Measurements from ENCODE around the gene P2RY2.
"Not testable (repeated sequence)": the region's sequence is repeated elsewhere in the genome, so short reads cannot be mapped to it uniquely, and the experiment has no call there.

Gene P2RY2

GRCh38 chr11:73265853-73266645 lies 48.0 kb downstream of the P2RY2 start:
- H3K4me3 ChIP-seq (ENCODE audit: low read depth, low read length) = no peak overlapping the region

GRCh38 chr11:73266646-73267020 lies 48.6 kb downstream of the P2RY2 start:
- no peak overlapping the region for H3K4me3 ChIP-seq (ENCODE audit: low read depth, low read length)

DNA sequence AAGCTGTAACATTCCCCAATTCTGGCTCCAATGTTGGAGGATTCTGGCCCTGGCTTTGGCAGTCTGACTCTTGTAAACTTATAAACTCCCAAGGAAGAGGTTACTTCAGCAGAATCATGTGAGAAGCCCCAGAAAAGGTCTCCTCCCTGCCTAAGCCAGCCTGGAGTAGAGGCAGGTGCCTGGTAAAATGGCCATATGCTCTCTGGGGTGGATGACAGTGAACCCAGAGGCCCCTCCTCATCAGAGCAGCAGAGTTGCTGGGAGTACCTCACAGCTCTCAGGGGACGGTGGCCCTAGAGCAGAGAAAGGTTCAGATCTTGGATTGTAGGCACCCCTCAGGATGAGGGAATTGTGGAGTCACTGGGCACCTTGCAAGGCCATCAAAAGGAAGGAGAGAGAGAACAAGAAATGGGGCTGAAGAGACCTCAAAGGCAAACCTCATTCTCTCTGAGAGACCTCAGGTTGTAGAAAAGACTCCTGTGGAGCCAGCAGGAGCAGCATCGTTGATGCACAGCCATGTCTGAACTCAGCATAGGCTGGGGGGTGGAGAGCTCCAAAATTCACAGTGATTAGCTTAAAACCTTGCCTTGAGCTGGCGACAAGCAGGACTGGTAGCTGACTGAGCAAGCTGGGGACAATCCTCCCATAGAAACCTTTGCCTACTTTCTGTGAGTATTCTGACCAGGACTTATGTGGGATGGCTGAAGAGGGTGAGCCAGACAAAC lies 49.2 kb downstream of the P2RY2 start:
- H3K4me3 ChIP-seq (ENCODE audit: low read depth, low read length) = no peak overlapping the region

DNA sequence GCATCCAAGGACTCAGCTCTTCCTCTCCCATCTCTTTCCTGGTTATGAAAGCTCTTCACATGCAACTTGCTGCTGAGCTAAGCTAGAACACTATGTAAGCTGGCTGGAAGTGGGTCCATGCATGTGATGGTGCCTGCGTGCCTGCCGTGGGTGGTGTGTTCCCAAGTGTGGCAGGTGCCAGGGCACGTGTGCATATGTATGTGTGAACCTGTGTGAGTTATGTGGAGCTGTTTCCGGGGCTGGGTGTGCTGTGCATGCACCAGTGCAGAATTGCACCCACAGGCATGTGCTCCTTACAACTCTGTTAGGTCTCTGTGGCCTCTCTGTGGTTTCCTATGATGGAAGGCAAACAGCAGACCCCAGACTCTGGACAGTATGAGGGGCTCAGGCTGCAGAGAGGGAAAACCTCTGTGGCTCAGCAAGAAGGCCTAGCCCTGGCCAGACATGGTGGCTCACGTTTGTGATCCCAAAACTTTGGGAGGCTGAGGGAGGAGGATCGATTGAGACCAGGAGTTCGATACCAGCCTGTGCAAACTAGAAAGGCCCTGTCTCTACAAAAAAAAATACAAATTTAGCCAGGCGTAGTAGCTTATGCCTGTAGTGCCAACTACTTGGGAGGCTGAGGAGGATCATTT lies 49.9 kb downstream of the P2RY2 start:
- H3K4me3 ChIP-seq (ENCODE audit: low read depth, low read length) = no peak overlapping the region

DNA sequence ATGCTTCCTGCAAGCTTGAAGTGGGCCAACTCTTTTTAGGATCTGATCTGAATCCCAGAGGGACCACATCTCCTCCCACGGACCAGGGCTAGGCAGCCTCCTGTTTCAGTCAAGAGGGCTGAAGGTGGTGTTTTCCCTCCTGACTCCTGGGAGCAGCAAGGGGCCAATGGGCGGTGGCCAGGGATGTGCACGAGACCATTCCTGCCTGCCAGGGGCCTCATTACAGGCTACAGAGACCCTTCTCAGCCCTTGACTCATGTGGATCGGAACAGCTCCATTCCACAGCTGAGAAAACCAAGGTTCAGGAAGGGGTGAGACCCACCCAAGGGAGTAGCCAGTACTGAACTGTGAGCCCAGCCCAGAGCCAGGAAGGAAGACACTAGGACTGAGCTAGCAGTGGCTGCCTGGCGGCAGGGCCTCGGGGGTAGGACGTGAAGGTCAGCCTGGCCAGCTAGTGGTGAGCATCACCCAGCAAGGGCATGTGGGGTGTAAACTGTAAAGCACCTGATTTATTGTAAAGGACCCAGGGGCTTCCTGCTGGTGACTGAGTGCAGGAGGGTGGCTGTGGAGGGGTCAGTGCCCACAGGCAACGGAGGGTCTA lies 50.7 kb downstream of the P2RY2 start:
- H3K4me3 ChIP-seq (ENCODE audit: low read depth, low read length) = no peak overlapping the region

- no peak overlapping the region for H3K4me3 ChIP-seq (ENCODE audit: low read depth, low read length)
Measured at GRCh38 chr11:73269459-73270015, 51.5 kb downstream of the P2RY2 start.

DNA sequence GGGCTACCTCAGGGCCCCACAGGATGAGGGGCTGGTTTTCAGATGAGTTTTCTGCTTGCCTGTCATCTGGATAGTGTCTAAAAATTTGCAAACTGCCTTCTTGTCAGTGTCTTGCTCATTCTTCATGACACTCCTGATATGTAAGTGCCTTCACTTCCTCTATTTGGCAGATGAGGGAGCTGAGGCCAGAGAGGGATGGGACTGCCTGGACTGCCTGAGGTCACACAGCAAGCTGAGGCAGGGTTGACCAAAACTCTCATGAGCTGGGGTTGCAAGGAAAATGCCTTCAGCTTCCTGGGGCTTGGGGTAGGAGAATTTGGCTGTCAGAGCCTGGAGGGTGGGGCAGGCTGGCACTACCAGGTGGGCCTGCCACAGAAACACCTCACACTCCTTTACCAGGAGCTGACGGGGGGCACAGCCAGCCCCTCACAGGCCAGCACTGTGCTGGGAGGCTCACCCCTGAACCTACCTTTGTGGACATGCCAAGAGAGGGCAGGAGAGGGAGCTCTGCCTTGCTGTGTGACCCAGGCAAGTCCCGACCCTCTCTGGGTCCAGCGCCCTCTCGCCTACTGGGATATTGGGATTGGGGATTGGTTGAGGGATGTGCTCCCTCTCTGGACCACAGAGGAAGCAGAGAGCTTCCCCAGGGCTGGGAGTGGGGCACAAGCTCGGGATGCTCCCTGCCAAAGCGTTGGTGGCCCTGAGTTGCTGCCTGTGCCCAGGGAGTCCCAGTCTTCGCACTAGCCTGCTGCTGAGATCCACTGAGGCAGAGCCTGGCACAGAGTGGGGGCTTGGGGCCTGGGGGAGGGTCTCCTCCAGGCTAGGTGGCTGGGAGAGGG lies 52.2 kb downstream of the P2RY2 start:
- H3K4me3 ChIP-seq (ENCODE audit: low read depth, low read length) = no peak overlapping the region

DNA sequence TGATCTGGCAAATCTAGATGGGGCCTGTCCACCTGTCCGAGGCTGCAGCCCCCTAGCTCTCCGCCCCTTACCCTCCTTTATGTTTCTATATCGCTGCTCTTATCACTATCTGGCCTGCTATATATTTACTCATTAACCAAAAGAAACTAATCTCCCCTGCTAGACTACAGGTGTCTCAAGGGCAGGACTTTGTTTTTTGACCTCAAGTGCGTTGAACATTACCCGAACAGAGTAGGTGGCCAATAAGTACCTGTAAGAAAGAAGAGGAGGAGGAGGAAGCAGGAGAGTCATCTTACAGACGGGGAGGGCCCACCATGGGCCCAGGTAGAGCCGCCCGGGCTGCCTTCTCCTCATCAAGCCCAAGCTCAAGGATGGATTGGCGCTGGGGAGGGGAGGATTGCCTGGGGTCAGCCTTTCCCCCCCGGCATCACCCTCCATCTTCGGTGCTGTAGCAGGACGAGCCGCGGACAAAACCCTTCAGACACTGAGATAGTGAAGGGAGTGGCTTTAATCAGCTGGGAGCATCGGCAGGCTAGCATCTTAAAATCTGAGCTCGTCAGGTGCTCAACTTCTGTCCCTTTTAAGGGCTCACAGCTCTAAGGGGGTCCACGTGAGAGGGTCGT lies 52.9 kb downstream of the P2RY2 start:
- H3K4me3 ChIP-seq (ENCODE audit: low read depth, low read length) = no peak overlapping the region

- H3K4me3 ChIP-seq (ENCODE audit: low read depth, low read length) = not testable (repeated sequence)
Measured at GRCh38 chr11:73271478-73271865, 53.4 kb downstream of the P2RY2 start.

GRCh38 chr11:73271936-73272679 lies 54.0 kb downstream of the P2RY2 start, which contains the start of gene P2RY6:
Gene P2RY6 (plus strand): TSS chr11:73272338. CDS start chr11:73296519, 24,181 bp downstream.
- H3K4me3 ChIP-seq (ENCODE audit: low read depth, low read length) = no peak within 1 kb of the TSS

- H3K4me3 ChIP-seq (ENCODE audit: low read depth, low read length) = no peak overlapping the region
Measured at GRCh38 chr11:73272680-73273038, 54.6 kb downstream of the P2RY2 start.

DNA sequence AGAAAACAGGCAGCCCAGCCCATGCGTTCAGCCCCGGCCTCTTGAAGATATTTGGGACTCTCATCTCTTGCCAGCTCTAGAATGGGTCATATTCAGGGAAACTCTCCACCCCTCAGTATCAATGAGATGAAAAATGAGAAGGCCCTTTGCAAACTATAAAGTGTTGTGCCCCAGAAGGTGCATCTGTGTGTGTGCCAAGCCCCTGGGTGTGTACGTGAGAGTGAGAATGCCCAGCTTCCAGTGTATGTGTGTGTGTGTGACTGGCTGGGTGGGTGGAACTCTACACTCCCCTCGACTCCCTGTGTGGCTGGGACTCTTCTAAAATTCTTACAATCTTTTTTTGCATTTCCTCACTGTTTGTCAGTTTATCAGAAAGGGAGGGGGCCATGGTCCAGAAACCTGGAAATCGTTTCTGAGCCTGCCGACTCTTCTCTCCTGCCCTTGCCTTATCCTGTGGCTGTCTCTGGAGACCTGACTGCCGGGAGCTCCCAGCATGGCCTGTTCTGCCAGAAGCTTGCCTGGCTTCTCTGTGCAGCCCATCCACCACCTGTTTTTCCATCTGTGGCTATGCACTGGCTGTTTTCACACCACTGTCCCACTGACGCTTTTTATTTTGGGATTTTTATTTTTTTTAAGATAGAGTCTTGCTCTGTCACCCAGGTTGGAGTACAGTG lies 55.3 kb downstream of the P2RY2 start:
- no peak overlapping the region for H3K4me3 ChIP-seq (ENCODE audit: low read depth, low read length)

DNA sequence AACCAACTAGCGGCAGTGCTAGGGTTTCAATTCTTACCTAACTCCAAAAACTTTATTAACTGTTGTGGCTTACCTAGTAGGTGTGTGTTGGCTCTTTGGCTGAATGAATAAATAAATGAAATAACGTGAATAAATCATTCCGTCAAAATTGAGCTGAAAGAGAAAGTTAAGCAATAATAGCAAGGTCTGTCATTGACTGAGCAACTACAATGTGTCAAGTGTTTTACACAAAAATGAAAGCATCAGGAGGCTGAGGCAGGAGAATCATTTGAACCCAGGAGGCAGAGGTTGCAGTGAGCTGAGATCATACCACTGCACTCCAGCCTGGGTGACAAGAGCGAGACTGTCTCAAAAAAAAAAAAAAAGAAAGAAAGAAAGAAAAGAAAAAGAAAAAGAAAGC lies 56.1 kb downstream of the P2RY2 start:
- H3K4me3 ChIP-seq (ENCODE audit: low read depth, low read length) = not testable (repeated sequence)

DNA sequence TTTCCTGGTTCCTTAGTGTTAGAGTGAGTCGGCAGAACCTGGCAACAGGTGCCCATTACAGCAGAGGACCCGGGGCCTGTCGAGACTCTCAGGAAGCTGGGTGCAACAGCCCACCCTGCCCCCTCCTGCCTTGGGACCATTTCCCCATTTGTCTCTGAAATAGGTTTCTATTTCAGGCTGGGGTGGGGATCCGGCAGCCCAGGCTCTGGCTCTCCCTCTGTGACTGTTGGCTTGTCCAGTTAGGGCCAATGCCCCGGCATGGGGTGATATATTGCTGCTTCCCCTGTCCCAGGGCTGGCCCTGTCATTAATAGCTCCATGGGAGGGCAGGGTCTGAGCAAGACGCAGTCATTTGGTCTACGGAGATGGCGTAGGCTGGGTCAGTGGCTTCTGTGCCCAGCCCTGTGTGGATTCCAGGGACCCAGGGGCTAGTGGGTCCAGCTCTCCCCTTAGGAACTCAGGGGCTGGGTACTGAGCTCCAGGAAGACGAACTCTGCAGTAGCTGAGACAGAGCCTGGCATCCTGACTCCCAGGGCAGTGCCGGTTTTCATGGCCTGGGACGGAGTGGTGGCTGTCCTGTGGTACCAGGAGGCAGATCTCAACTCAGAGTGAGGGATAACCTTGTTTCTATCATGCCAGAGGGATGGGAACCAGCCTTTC lies 56.8 kb downstream of the P2RY2 start:
- H3K4me3 ChIP-seq (ENCODE audit: low read depth, low read length) = no peak overlapping the region

GRCh38 chr11:73275381-73275750 lies 57.3 kb downstream of the P2RY2 start:
- no peak overlapping the region for H3K4me3 ChIP-seq (ENCODE audit: low read depth, low read length)

DNA sequence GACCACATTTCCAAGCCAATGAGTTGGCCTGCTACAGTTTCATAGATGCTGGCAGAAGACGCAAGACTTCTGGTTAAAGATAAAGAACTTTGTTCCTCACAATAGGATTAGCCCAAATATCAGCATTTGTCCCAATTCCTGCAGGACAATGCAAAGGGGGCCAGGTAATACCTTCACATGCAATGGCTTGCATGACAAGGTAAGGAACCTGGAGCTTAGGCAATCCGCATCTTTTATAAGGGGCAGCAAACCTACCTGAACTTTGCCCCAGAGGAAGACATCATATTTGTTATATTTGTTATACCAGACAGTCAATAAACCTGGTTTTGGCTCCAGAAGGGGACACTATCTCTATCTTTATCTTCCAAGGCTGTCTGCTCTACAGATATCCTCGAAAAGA lies 59.4 kb downstream of the P2RY2 start:
- H3K4me3 ChIP-seq (ENCODE audit: low read depth, low read length) = no peak overlapping the region

DNA sequence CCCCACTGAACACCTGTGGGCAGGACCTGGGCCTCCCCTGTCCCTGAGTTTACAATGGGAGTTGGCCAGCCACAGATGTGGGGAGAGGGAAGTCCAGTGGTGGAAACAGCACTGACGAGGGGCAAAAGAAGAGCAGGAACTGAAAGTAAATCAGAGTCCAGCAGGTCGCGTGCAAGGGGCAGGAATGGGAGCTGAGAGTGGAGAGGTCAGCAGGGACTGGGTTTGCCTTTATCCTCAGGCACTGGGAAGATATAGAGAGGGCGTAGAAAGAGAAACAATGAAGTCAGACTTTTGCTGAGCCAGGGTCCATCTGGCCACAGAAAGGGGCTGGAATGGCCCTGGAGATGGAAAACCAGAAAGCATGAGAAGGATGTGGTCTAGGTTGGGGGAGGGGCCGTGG lies 62.5 kb downstream of the P2RY2 start:
- H3K4me3 ChIP-seq (ENCODE audit: low read depth, low read length) = no peak overlapping the region

DNA sequence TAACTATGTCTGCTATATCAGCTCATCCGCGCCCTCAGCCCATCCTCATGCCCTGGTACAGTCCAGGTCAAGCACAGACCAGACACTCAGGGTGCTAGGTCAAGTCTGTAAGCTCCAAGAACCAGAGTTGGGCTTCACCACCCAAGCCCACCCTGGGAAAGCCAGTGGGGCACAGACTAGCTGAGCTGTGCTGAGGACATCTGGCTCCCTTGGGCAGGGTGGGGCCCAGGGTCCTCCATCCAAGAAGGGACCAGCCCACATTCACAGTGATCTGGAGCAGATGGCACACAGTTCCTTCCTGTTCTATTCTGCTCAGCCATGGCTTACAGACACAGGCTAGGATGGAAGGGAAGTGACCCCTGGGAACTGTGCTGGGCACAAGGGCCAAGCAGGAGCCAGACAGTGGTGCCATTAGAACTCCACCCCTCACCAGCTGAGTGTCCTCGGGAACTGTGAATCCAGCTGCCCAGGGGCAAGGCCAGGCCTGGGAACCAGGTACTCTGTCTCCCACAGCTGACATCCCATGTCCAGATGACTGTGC lies 63.2 kb downstream of the P2RY2 start:
- no peak overlapping the region for H3K4me3 ChIP-seq (ENCODE audit: low read depth, low read length)

Measured in iPS-11a (cell line).